Ishikawa (cell line): Measurements from ENCODE around the gene MYLK.

Source experiments
- CREB1 ChIP-seq: IDR thresholded peaks from 2 replicates; pipeline ENCODE4 v1.6.1; 2012; ENCODE audit warnings: low read depth
- EGR1 ChIP-seq: IDR thresholded peaks from 2 replicates; pipeline ENCODE4 v1.6.1; 2012
- EP300 ChIP-seq: IDR thresholded peaks from 2 replicates; pipeline ENCODE4 v1.6.1; 2012; ENCODE audit warnings: borderline replicate concordance
- FOXM1 ChIP-seq: IDR thresholded peaks from 2 replicates; pipeline ENCODE4 v1.6.1; 2012; ENCODE audit warnings: low read depth, borderline replicate concordance
- MAX ChIP-seq: IDR thresholded peaks from 2 replicates; pipeline ENCODE4 v1.6.1; 2012
- RAD21 ChIP-seq: IDR thresholded peaks from 2 replicates; pipeline ENCODE4 v1.6.1; 2012; ENCODE audit warnings: low read depth
- TAF1 ChIP-seq: IDR thresholded peaks from 2 replicates; pipeline ENCODE4 v1.6.1; 2012; ENCODE audit warnings: low read depth, mild to moderate bottlenecking
- TCF12 ChIP-seq: IDR thresholded peaks from 2 replicates; pipeline ENCODE4 v1.6.1; 2012; ENCODE audit warnings: low read depth
- USF1 ChIP-seq: IDR thresholded peaks from 2 replicates; pipeline ENCODE4 v1.6.1; 2012
- YY1 ChIP-seq: IDR thresholded peaks from 2 replicates; pipeline ENCODE4 v1.6.1; 2012; ENCODE audit warnings: low read depth

DNA sequence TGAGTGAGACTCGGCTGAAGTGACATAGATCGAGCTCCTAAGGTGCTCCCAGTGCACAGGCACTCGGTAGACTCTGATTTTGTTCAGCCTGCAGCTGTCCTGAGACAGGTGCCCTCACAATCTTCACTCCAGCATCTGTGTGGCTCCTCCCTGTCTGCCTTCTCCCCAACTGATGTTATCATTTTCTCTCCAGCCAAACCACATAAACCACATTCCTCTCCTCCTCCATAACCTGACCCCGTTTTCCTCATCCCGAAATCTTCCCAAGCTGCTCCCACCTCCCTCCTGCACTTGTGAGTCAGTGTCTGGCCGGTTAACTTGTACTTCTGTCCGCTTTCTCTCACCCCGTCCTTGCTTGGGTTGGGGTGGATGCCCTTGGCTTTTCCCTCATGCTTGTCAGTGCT is 206.0 kb downstream of the MYLK start:
- no peak for TF ChIP-seq TCF12
- TF ChIP-seq TAF1: no peak
- no peak for TF ChIP-seq EGR1
- no peak for TF ChIP-seq EP300
- TF ChIP-seq RAD21: no peak
- TF ChIP-seq MAX: no peak
- no peak for TF ChIP-seq USF1
- TF ChIP-seq YY1: no peak
- TF ChIP-seq CREB1: no peak
- no peak for TF ChIP-seq FOXM1
